Measurements from ENCODE around the gene NCOA4. TPM values are rescaled to one million over a fixed set of nuclear protein-coding genes. Genes with fewer than 3 reads are reported as not detected.

The NCOA4 gene
- total RNA-seq, 4 donors from 2014 or later: 84.3 to 135 (median 113) TPM

- Histone ChIP-seq H3K27me3 (peaks cover 0 to 5% of the 10 kb centered on the region in 2 donors), H3K4me3 (no peak overlapping the region), H3K27ac (no peak overlapping the region), H3K36me3 (no peaks in the 10 kb centered on the region), H3K9me3 (no peaks in the 10 kb centered on the region), H3K4me1 (peaks cover 4 to 33% (median 20%) of the 10 kb centered on the region in 4 donors)
- DNase-seq (ENCODE audit: low spot score in 2 of 2): no peak
- no peak for TF ChIP-seq POLR2A (IDR thresholded peaks at IDR 0.05)
- TF ChIP-seq CTCF (IDR thresholded peaks at IDR 0.05): no peak
- TF ChIP-seq EP300 (IDR thresholded peaks at IDR 0.05): no peak
- WGBS, 2 donors: 80 to 85% methylated on average over 6 of the region's 6 CpGs
These were observed 1.5 kb upstream of the NCOA4 start for GRCh38 chr10:46031648-46032532.

GRCh38 chr10:46029461-46030030 lies 877 bp downstream of the NCOA4 start:
- WGBS, 2 donors: 13 to 17% methylated on average over 6 of the region's 6 CpGs
- TF ChIP-seq CTCF (IDR thresholded peaks at IDR 0.05) (no peak), POLR2A (IDR thresholded peaks at IDR 0.05) (no peak), EP300 (IDR thresholded peaks at IDR 0.05) (no peak)
- Histone ChIP-seq H3K4me3 (peak overlapping the region; percentile 77 to 94 (median 90)), H3K9me3 (no peaks in the 10 kb centered on the region), H3K27me3 (no peaks in the 10 kb centered on the region), H3K4me1 (peaks cover 4 to 57% (median 34%) of the 10 kb centered on the region in 4 donors), H3K27ac (peak overlapping the region; percentile 82 to 96 (median 89)), H3K36me3 (no peaks in the 10 kb centered on the region)
- DNase-seq (ENCODE audit: low spot score in 2 of 2): no peak

GRCh38 chr10:46028584-46029460 lies 1.6 kb downstream of the NCOA4 start:
- DNase-seq (ENCODE audit: low spot score in 2 of 2): peak in 1 of 2 donors; percentile 18
- Histone ChIP-seq H3K27me3 (no peaks in the 10 kb centered on the region), H3K36me3 (no peaks in the 10 kb centered on the region), H3K4me3 (peak overlapping the region in 3 of 4 donors; percentile 77 to 94 (median 91)), H3K4me1 (peaks cover 4 to 64% (median 36%) of the 10 kb centered on the region in 4 donors), H3K27ac (peak overlapping the region in 3 of 4 donors; percentile 0 to 96 (median 93)), H3K9me3 (no peaks in the 10 kb centered on the region)
- WGBS, 2 donors: 27% methylated on average over 6 of the region's 6 CpGs
- TF ChIP-seq EP300 (IDR thresholded peaks at IDR 0.05) (no peak), CTCF (IDR thresholded peaks at IDR 0.05) (peak; percentile 38 to 52 (median 46))

- no peak for DNase-seq (ENCODE audit: low spot score in 2 of 2)
- TF ChIP-seq EP300 (IDR thresholded peaks at IDR 0.05) (no peak), CTCF (IDR thresholded peaks at IDR 0.05) (no peak), POLR2A (IDR thresholded peaks at IDR 0.05) (no peak)
- H3K27ac ChIP-seq: no peak overlapping the region
- H3K36me3 ChIP-seq: no peaks in the 10 kb centered on the region
- no peaks in the 10 kb centered on the region for H3K27me3 ChIP-seq
- H3K9me3 ChIP-seq: no peaks in the 10 kb centered on the region
- no peak overlapping the region for H3K4me3 ChIP-seq
- peaks cover 4 to 88% (median 46%) of the 10 kb centered on the region in 4 donors for H3K4me1 ChIP-seq
These were observed 4.3 kb downstream of the NCOA4 start for GRCh38 chr10:46026106-46026505.

Data from tibial nerve (tissue), 4 donors.